Chondrocyte (in vitro differentiated cells): ENCODE data around the gene TCF4. TPM values are rescaled to one million over a fixed set of nuclear protein-coding genes. Genes with fewer than 3 reads are reported as not detected.
A peak's percentile ranks its signal among the peaks of the same experiment; 100 is the strongest.

Source experiments
- DNase-seq: peaks from one replicate; pipeline ENCODE4 v3.0.0; 2021; ENCODE audit warnings: mixed read lengths, low spot score
- H3K27ac Mint-ChIP-seq: one replicate; pipeline ENCODE4 v1.8.0; 2021; ENCODE audit warnings: mild to moderate bottlenecking, moderate library complexity, mixed read lengths; ENCODE audit not compliant: unreplicated experiment
- H3K27me3 Mint-ChIP-seq: 2 replicates; pipeline ENCODE4 v1.8.0; 2021; ENCODE audit warnings: low read depth, mixed read lengths
- H3K36me3 Mint-ChIP-seq: 2 replicates; pipeline ENCODE4 v1.8.0; 2021; ENCODE audit warnings: low read depth, mixed read lengths
- H3K4me1 Mint-ChIP-seq: 2 replicates; pipeline ENCODE4 v1.8.0; 2021; ENCODE audit warnings: low read depth, mild to moderate bottlenecking, mixed read lengths
- H3K4me3 Mint-ChIP-seq: one replicate; pipeline ENCODE4 v1.8.0; 2021; ENCODE audit warnings: mild to moderate bottlenecking, moderate library complexity, mixed read lengths; ENCODE audit not compliant: unreplicated experiment
- H3K9me3 Mint-ChIP-seq: 2 replicates; pipeline ENCODE4 v1.8.0; 2021; ENCODE audit warnings: low read depth, mixed read lengths
- CTCF ChIP-seq: fragments of 200-600 bp; sonication (generic); IDR thresholded peaks from 2 replicates; pipeline ENCODE4 v1.5.0; 2021; ENCODE audit warnings: antibody characterized with exemption, mild to moderate bottlenecking, moderate library complexity
- total RNA-seq: library from RNA; stranded (reverse); gene quantifications from 3 replicates; pipeline ENCODE4 v1.2.1, GENCODE V29; 2021

Gene TCF4
- total RNA-seq, 1 donor from 2014 or later, result 36.8 TPM

- no peak for TF ChIP-seq CTCF
- Mint-ChIP-seq H3K4me3 (no peak overlapping the region), H3K27me3 (no peaks in the 10 kb centered on the region), H3K4me1 (peaks cover 9% of the 10 kb centered on the region), H3K36me3 (peaks cover 10% of the 10 kb centered on the region), H3K9me3 (no peaks in the 10 kb centered on the region), H3K27ac (no peak overlapping the region)
- no peak for DNase-seq
These were observed 350.3 kb downstream of the TCF4 start for GRCh38 chr18:55237660-55238059.

GRCh38 chr18:55236150-55236931 is 351.7 kb downstream of the TCF4 start:
- H3K9me3 Mint-ChIP-seq, result no peaks in the 10 kb centered on the region
- no peaks in the 10 kb centered on the region for H3K27me3 Mint-ChIP-seq
- TF ChIP-seq CTCF, result no peak
- peaks cover 9% of the 10 kb centered on the region for H3K4me1 Mint-ChIP-seq
- peaks cover 13% of the 10 kb centered on the region for H3K36me3 Mint-ChIP-seq
- H3K27ac Mint-ChIP-seq, result no peak overlapping the region
- H3K4me3 Mint-ChIP-seq, result no peak overlapping the region
- no peak for DNase-seq

GRCh38 chr18:55235094-55235461 is 352.9 kb downstream of the TCF4 start:
- TF ChIP-seq CTCF, result no peak
- Mint-ChIP-seq H3K27me3 (no peaks in the 10 kb centered on the region), H3K9me3 (no peaks in the 10 kb centered on the region), H3K4me1 (peaks cover 9% of the 10 kb centered on the region), H3K36me3 (peaks cover 19% of the 10 kb centered on the region), H3K27ac (no peak overlapping the region), H3K4me3 (no peak overlapping the region)
- no peak for DNase-seq

GRCh38 chr18:55234366-55235093 is 353.5 kb downstream of the TCF4 start:
- H3K4me3 Mint-ChIP-seq, result peak overlapping the region; percentile 21
- peaks cover 9% of the 10 kb centered on the region for H3K4me1 Mint-ChIP-seq
- H3K9me3 Mint-ChIP-seq, result no peaks in the 10 kb centered on the region
- TF ChIP-seq CTCF, result peak; percentile 95
- H3K36me3 Mint-ChIP-seq, result peaks cover 21% of the 10 kb centered on the region
- no peaks in the 10 kb centered on the region for H3K27me3 Mint-ChIP-seq
- peak overlapping the region; percentile 38 for H3K27ac Mint-ChIP-seq
- no peak for DNase-seq

- H3K9me3 Mint-ChIP-seq, result no peaks in the 10 kb centered on the region
- no peak for DNase-seq
- H3K36me3 Mint-ChIP-seq, result peaks cover 22% of the 10 kb centered on the region
- H3K4me3 Mint-ChIP-seq, result no peak overlapping the region
- H3K27me3 Mint-ChIP-seq, result no peaks in the 10 kb centered on the region
- peaks cover 9% of the 10 kb centered on the region for H3K4me1 Mint-ChIP-seq
- H3K27ac Mint-ChIP-seq, result no peak overlapping the region
- TF ChIP-seq CTCF, result no peak
These were observed 354.1 kb downstream of the TCF4 start for GRCh38 chr18:55233857-55234256.
